H1 (cell line): ENCODE measurements around the gene WDR35. TPM values are rescaled to one million over a fixed set of nuclear protein-coding genes. Genes with fewer than 3 reads are reported as not detected.

Experiments
- CEBPB ChIP-seq: IDR thresholded peaks from 2 replicates; pipeline ENCODE4 v1.6.1; 2012; ENCODE audit warnings: low read depth, low read length
- CHD2 ChIP-seq: IDR thresholded peaks from 2 replicates; pipeline ENCODE4 v1.6.1; 2012; ENCODE audit warnings: low read length, improper control_type of control experiment
- CHD7 ChIP-seq: fragments of 300-600 bp; sonication (generic); IDR thresholded peaks from 2 replicates; pipeline ENCODE4 v1.7.1; 2012; ENCODE audit warnings: low read length, moderate library complexity, mild to moderate bottlenecking, inconsistent platforms; ENCODE audit not compliant: insufficient replicate concordance
- E2F6 ChIP-seq: IDR thresholded peaks from 2 replicates; pipeline ENCODE4 v1.6.1; 2012; ENCODE audit warnings: inconsistent platforms
- KDM5A ChIP-seq: fragments of 200-600 bp; IDR thresholded peaks from 2 replicates; pipeline ENCODE4 v1.7.1; 2012; ENCODE audit warnings: mild to moderate bottlenecking, low read length, inconsistent platforms, mixed read lengths
- RNF2 ChIP-seq: fragments of 200-900, 300-1000 bp; sonication (generic); IDR thresholded peaks from 2 replicates; pipeline ENCODE4 v1.7.1; 2016; ENCODE audit warnings: borderline replicate concordance, low read depth, mild to moderate bottlenecking, antibody characterized with exemption, low read length; ENCODE audit not compliant: poor library complexity, severe bottlenecking; ENCODE audit errors: missing control alignments
- RXRA ChIP-seq: IDR thresholded peaks from 2 replicates; pipeline ENCODE4 v1.6.1; 2011; ENCODE audit warnings: low read depth, mild to moderate bottlenecking, low read length, moderate library complexity; ENCODE audit not compliant: insufficient read depth
- polyA plus RNA-seq, 7 experiments: library from polyadenylated mRNA; depleted of rRNA in 3 of 7; stranded (reverse) in 5 of 7; unstranded in 2 of 7; fragments of >200 nt in 5 of 7; fragments of 200-250 nt in 2 of 7; gene quantifications; 1 replicate in 5 of 7; 2 replicates in 1 of 7; 4 replicates in 1 of 7; pipeline versions ENCODE4 v1.2.1 to v1.2.3, GENCODE V29; 2011 to 2013; ENCODE audit warnings: missing spikeins in 2 of 7, mixed read lengths in 2 of 7
- total RNA-seq: library from RNA; stranded (reverse); fragmentation: NEBNext Ultra II Directional; extraction: Animal tissue kit (Norgen Biotek cat#: 25700); gene quantifications from 2 replicates; pipeline ENCODE4 v1.2.1, GENCODE V29; 2021

Gene WDR35
- total and polyA plus RNA-seq, 2 of the 8 experiments (the other 6 are each of a cell fraction or from before 2014, with no cell fraction given), result 9.0 to 25.5 TPM

GRCh38 chr2:19987936-19988335 lies 2.0 kb downstream of the WDR35 start (continued):
- TF ChIP-seq KDM5A (no peak), RNF2 (no peak), CEBPB (no peak), CHD7 (no peak), E2F6 (no peak), RXRA (no peak), CHD2 (no peak)
